Thyroid gland (tissue), 4 donors: ENCODE results near the gene CPB2. TPM values are rescaled to one million over a fixed set of nuclear protein-coding genes. Genes with fewer than 3 reads are reported as not detected.

Experiments
- DNase-seq, 2 donors: peaks; one replicate each; pipeline ENCODE4 v3.0.0-alpha.2; 2019
- H3K27ac ChIP-seq, 3 donors: fragments of 200-600 bp; sonication (generic); 1 replicate in 2 of 3; 2 replicates in 1 of 3; pipeline ENCODE4 v1.5.1; 2016 to 2019; ENCODE audit warnings: mild to moderate bottlenecking in 1 of 3, moderate library complexity in 1 of 3
- H3K27me3 ChIP-seq: fragments of 200-600 bp; sonication (generic); one replicate; pipeline ENCODE4 v1.5.1; 2019
- H3K36me3 ChIP-seq, 2 donors: fragments of 200-600 bp; sonication (generic); one replicate each; pipeline ENCODE4 v1.5.1; 2016 to 2019
- H3K4me1 ChIP-seq, 2 donors: fragments of 200-600 bp; sonication (generic); one replicate each; pipeline ENCODE4 v1.5.1; 2017 to 2019
- H3K4me3 ChIP-seq, 3 donors: fragments of 200-600 bp; sonication (generic); replicated peaks in 1 of 3; 1 replicate in 2 of 3; 2 replicates in 1 of 3; pipeline ENCODE4 v1.5.1; 2016; ENCODE audit warnings: mild to moderate bottlenecking in 1 of 3
- H3K9me3 ChIP-seq: fragments of 200-600 bp; sonication (generic); one replicate; pipeline ENCODE4 v1.5.1; 2017
- CTCF ChIP-seq, 6 experiments: fragments of 200-600 bp in 3 of 6; fragments of 450-650 bp in 3 of 6; sonication (generic) in 3 of 6; IDR thresholded peaks; one replicate each; pipeline ENCODE4 v1.5.1; 2016 to 2019; ENCODE audit warnings: antibody characterized with exemption in 6 of 6, mild to moderate bottlenecking in 2 of 6, inconsistent platforms in 1 of 6, moderate library complexity in 1 of 6
- POLR2A ChIP-seq, 2 donors: fragments of 450-650 bp; IDR thresholded peaks; one replicate each; pipeline ENCODE4 v1.6.1; 2017; ENCODE audit warnings: antibody characterized with exemption in 2 of 2, mild to moderate bottlenecking in 2 of 2, moderate library complexity in 1 of 2
- WGBS, 2 donors: methylation state at CpG; one replicate each; pipeline ENCODE4 v1.1.5; 2017; 5-methylcytosine and 5-hydroxymethylcytosine counted together
- intact Hi-C: fragments of 100-400 bp; cut with DNase I; formaldehyde crosslinking; loops from one replicate; pipeline ENCODE4 v1.15.1; 2023
- total RNA-seq, 4 donors: library from RNA; depleted of rRNA; stranded (reverse); fragments of >200 nt; gene quantifications; one replicate each; pipeline ENCODE4 v1.2.3, GENCODE V29; 2016

Gene CPB2
- total RNA-seq, 4 donors from 2014 or later = 0.67 to 0.83 TPM; not detected in 2

GRCh38 chr13:46113596-46113995, 8.8 kb upstream of the CPB2 start:
- Histone ChIP-seq H3K27ac (no peak overlapping the region), H3K4me1 (no peaks in the 10 kb centered on the region), H3K36me3 (no peaks in the 10 kb centered on the region), H3K27me3 (no peaks in the 10 kb centered on the region), H3K4me3 (no peak overlapping the region), H3K9me3 (no peaks in the 10 kb centered on the region)
- WGBS, 2 donors = 80 to 100% methylated on average over 2 of the region's 2 CpGs
- TF ChIP-seq CTCF (IDR thresholded peaks at IDR 0.05) (no peak), POLR2A (IDR thresholded peaks at IDR 0.05) (no peak)
- DNase-seq = no peak
- intact Hi-C loops = no loop called here

GRCh38 chr13:46111151-46111550, 6.3 kb upstream of the CPB2 start:
- Histone ChIP-seq H3K4me3 (no peak overlapping the region), H3K9me3 (no peaks in the 10 kb centered on the region), H3K27ac (no peak overlapping the region), H3K36me3 (no peaks in the 10 kb centered on the region), H3K27me3 (no peaks in the 10 kb centered on the region), H3K4me1 (no peaks in the 10 kb centered on the region)
- intact Hi-C loops = no loop called here
- TF ChIP-seq CTCF (IDR thresholded peaks at IDR 0.05) (no peak), POLR2A (IDR thresholded peaks at IDR 0.05) (no peak)
- no peak for DNase-seq

DNA sequence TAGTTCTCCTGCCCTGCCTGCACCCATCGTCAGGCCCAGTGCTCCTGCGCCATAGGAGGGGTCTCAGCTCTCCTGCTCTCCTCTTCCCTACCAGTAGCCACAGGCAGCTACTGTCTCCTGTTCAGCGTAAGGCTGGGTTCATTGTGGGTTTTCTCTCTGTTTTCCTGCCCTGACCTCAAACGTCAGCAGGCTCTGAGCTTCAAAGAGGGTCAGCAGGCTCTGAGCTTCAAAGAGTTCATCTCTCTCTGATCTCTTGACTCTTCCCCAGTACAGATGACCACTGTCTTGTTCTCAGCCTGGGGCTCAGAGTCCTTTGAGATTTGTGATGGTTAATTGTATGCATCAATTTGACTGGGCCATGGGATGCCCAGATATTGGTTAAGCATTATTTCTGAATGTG, 4.6 kb upstream of the CPB2 start:
- Histone ChIP-seq H3K4me3 (no peak overlapping the region), H3K27me3 (no peaks in the 10 kb centered on the region), H3K27ac (no peak overlapping the region), H3K4me1 (no peaks in the 10 kb centered on the region), H3K36me3 (no peaks in the 10 kb centered on the region), H3K9me3 (no peaks in the 10 kb centered on the region)
- intact Hi-C loops = no loop called here
- no peak for TF ChIP-seq POLR2A (IDR thresholded peaks at IDR 0.05)
- no peak for TF ChIP-seq CTCF (IDR thresholded peaks at IDR 0.05)
- 61 to 71% methylated on average over 4 of the region's 4 CpGs for WGBS, 2 donors
- no peak for DNase-seq

DNA sequence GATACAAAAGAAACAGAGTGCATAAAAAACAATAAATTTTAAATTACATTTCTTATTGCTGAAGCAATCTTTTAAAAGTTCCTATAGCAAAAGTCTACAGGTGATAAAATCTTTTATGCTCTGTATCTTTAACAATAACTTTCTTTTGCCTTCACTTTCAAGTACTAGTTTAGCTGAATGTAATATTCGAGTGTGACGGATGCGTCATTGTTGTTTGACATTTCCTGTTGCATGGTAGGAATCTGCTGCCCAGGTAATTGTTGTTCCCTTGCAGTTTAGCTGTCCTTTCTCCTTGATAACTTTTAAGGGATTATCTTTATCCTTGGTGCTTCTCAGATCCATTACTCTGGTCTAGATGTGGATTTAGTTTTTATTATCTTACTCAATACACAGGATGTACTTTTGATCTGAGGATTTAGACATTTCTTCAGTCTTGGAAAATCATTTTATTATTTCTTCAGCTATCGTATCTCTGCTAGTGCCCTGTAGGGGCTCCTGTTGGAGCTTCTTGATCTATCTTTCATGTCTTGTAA, 2.1 kb upstream of the CPB2 start:
- DNase-seq = no peak
- Histone ChIP-seq H3K27me3 (no peaks in the 10 kb centered on the region), H3K27ac (no peak overlapping the region), H3K4me3 (no peak overlapping the region), H3K4me1 (no peaks in the 10 kb centered on the region), H3K36me3 (no peaks in the 10 kb centered on the region), H3K9me3 (no peaks in the 10 kb centered on the region)
- 60 to 75% methylated on average over 4 of the region's 4 CpGs for WGBS, 2 donors
- intact Hi-C loops = no loop called here
- TF ChIP-seq POLR2A (IDR thresholded peaks at IDR 0.05) (no peak), CTCF (IDR thresholded peaks at IDR 0.05) (no peak)

DNA sequence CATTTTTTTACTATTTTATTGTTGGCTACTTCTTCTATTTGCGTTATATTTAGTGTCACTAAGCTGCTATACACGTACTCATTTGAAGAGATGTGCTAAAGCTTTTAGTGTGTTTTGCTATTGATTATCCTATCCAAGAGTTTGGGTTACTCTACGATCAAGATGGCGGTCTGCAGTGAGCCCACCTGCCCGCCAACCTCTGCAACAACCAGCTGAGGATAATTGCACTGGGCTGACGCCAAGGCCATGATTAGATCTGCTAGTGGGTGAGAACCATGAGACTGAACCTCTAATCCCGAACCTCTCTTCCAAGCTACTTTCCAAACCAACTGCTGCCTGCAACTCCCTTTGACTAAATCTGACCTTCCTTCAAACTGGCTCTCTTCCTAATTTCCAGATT, 1.8 kb downstream of the CPB2 start:
- no peak overlapping the region for H3K27ac ChIP-seq
- intact Hi-C loops = no loop called here
- H3K27me3 ChIP-seq = no peaks in the 10 kb centered on the region
- TF ChIP-seq POLR2A (IDR thresholded peaks at IDR 0.05) (no peak), CTCF (IDR thresholded peaks at IDR 0.05) (no peak)
- no peaks in the 10 kb centered on the region for H3K9me3 ChIP-seq
- 95 to 96% methylated on average over 7 of the region's 7 CpGs for WGBS, 2 donors
- no peaks in the 10 kb centered on the region for H3K36me3 ChIP-seq
- no peaks in the 10 kb centered on the region for H3K4me1 ChIP-seq
- DNase-seq = no peak
- H3K4me3 ChIP-seq = no peak overlapping the region
